Thymus (tissue), 11 donors: ENCODE results near the gene DAPK2. TPM values are rescaled to one million over a fixed set of nuclear protein-coding genes. Genes with fewer than 3 reads are reported as not detected.
"Not testable (repeated sequence)": the region's sequence is repeated elsewhere in the genome, so short reads cannot be mapped to it uniquely, and the experiment has no call there.

ENCODE experiments used
- DNase-seq, 9 donors: peaks; one replicate each; pipeline ENCODE4 v3.0.0-alpha.2; 2013; ENCODE audit warnings: low spot score in 9 of 9, low read depth in 6 of 9, missing footprints in 1 of 9
- H3K27ac ChIP-seq, 2 donors: one replicate each; pipeline ENCODE4 v1.5.1; 2013; ENCODE audit warnings: control low read depth in 1 of 2, low read depth in 1 of 2, low read length in 1 of 2, mild to moderate bottlenecking in 1 of 2, moderate library complexity in 1 of 2
- H3K27me3 ChIP-seq, 2 donors: one replicate each; pipeline ENCODE4 v1.5.1; 2013; ENCODE audit warnings: low read length in 1 of 2; ENCODE audit not compliant: control insufficient read depth in 2 of 2, insufficient read depth in 1 of 2
- H3K36me3 ChIP-seq, 2 donors: one replicate each; pipeline ENCODE4 v1.5.1; 2013; ENCODE audit warnings: low read length in 1 of 2, mild to moderate bottlenecking in 1 of 2, moderate library complexity in 1 of 2; ENCODE audit not compliant: control insufficient read depth in 2 of 2, insufficient read depth in 2 of 2
- H3K4me1 ChIP-seq, 2 donors: one replicate each; pipeline ENCODE4 v1.5.1; 2013; ENCODE audit warnings: low read length in 2 of 2; ENCODE audit not compliant: control insufficient read depth in 2 of 2, insufficient read depth in 2 of 2
- H3K4me3 ChIP-seq, 2 donors: one replicate each; pipeline ENCODE4 v1.5.1; 2013; ENCODE audit warnings: low read length in 2 of 2, control low read depth in 1 of 2, mild to moderate bottlenecking in 1 of 2
- H3K9me3 ChIP-seq, 2 donors: one replicate each; pipeline ENCODE4 v1.5.1; 2013; ENCODE audit warnings: low read length in 1 of 2, mild to moderate bottlenecking in 1 of 2; ENCODE audit not compliant: control insufficient read depth in 2 of 2, insufficient read depth in 1 of 2
- WGBS: extraction: QIAGEN DNeasy Blood & Tissue Kit; methylation state at CpG from one replicate; pipeline ENCODE4 v1.1.7; 2013; 5-methylcytosine and 5-hydroxymethylcytosine counted together
- polyA plus RNA-seq: library from polyadenylated mRNA; stranded (reverse); fragments of 200-250 nt; gene quantifications from one replicate; pipeline ENCODE4 v1.2.3, GENCODE V29; 2013
- total RNA-seq: library from RNA; stranded (reverse); fragments of 120-200 nt; gene quantifications from one replicate; pipeline ENCODE4 v1.2.4, GENCODE V29; 2013
- donor health status: healthy.

The DAPK2 gene
- total and polyA plus RNA-seq, 2 donors, result 3.3 TPM

- H3K27ac ChIP-seq, result no peak overlapping the region
- no peaks in the 10 kb centered on the region for H3K27me3 ChIP-seq
- H3K4me1 ChIP-seq, result peaks cover 0 to 6% of the 10 kb centered on the region in 2 donors
- no peak for DNase-seq
- 97% methylated on average over 1 of the region's 1 CpG for WGBS
- peaks cover 0 to 4% of the 10 kb centered on the region in 2 donors for H3K9me3 ChIP-seq
- peaks cover under 1 to 3% of the 10 kb centered on the region in 2 donors for H3K36me3 ChIP-seq
- no peak overlapping the region for H3K4me3 ChIP-seq
Observed at GRCh38 chr15:64066451-64066850, 20.2 kb upstream of the DAPK2 start.

GRCh38 chr15:64060716-64061115 lies 14.4 kb upstream of the DAPK2 start:
- H3K27ac ChIP-seq, result no peak overlapping the region
- H3K4me1 ChIP-seq, result no peaks in the 10 kb centered on the region
- H3K27me3 ChIP-seq, result no peaks in the 10 kb centered on the region
- H3K36me3 ChIP-seq, result no peaks in the 10 kb centered on the region
- 96% methylated on average over 29 of the region's 29 CpGs for WGBS
- H3K4me3 ChIP-seq, result no peak overlapping the region
- DNase-seq, result no peak
- peaks cover 0 to 9% of the 10 kb centered on the region in 2 donors for H3K9me3 ChIP-seq

GRCh38 chr15:64059104-64059503 lies 12.8 kb upstream of the DAPK2 start:
- not testable (repeated sequence) for H3K9me3 ChIP-seq, H3K27me3 ChIP-seq, H3K4me3 ChIP-seq, H3K4me1 ChIP-seq, H3K27ac ChIP-seq, H3K36me3 ChIP-seq, DNase-seq
- WGBS, result 96% methylated on average over 2 of the region's 2 CpGs

- Histone ChIP-seq H3K4me3 (no peak overlapping the region), H3K36me3 (no peaks in the 10 kb centered on the region), H3K27me3 (no peaks in the 10 kb centered on the region), H3K4me1 (no peaks in the 10 kb centered on the region), H3K27ac (no peak overlapping the region), H3K9me3 (peaks cover 0 to 9% of the 10 kb centered on the region in 2 donors)
- no peak for DNase-seq
- WGBS, result 96% methylated on average over 5 of the region's 5 CpGs
Observed at GRCh38 chr15:64058279-64058678, 12.0 kb upstream of the DAPK2 start.

- not testable (repeated sequence) for H3K27me3 ChIP-seq, H3K36me3 ChIP-seq, H3K9me3 ChIP-seq, DNase-seq, H3K4me3 ChIP-seq, H3K27ac ChIP-seq, H3K4me1 ChIP-seq
- whole genome bisulfite sequencing, result 91% methylated on average over 12 of the region's 12 CpGs
Observed at GRCh38 chr15:64053674-64054073, 7.4 kb upstream of the DAPK2 start.

GRCh38 chr15:64052925-64053491 lies 6.7 kb upstream of the DAPK2 start:
- Histone ChIP-seq H3K4me1 (no peaks in the 10 kb centered on the region), H3K4me3 (no peak overlapping the region), H3K27ac (no peak overlapping the region), H3K27me3 (peaks cover 0 to 4% of the 10 kb centered on the region in 2 donors), H3K36me3 (no peaks in the 10 kb centered on the region), H3K9me3 (no peaks in the 10 kb centered on the region)
- WGBS, result 98% methylated on average over 5 of the region's 5 CpGs
- DNase-seq, result no peak

- no peak for DNase-seq
- WGBS, result 81% methylated on average over 6 of the region's 6 CpGs
- H3K27ac ChIP-seq, result no peak overlapping the region
Observed at GRCh38 chr15:64051407-64052259, 5.3 kb upstream of the DAPK2 start.

GRCh38 chr15:64051093-64051402 lies 4.8 kb upstream of the DAPK2 start:
- Histone ChIP-seq H3K27me3 (peaks cover 0 to 21% of the 10 kb centered on the region in 2 donors), H3K4me3 (no peak overlapping the region), H3K4me1 (peaks cover 3 to 11% of the 10 kb centered on the region in 2 donors), H3K27ac (no peak overlapping the region), H3K36me3 (no peaks in the 10 kb centered on the region), H3K9me3 (no peaks in the 10 kb centered on the region)
- WGBS, result 97% methylated on average over 2 of the region's 2 CpGs
- no peak for DNase-seq

More at GRCh38 chr15:64051407-64052259, 5.3 kb upstream of the DAPK2 start:
- Histone ChIP-seq H3K36me3 (no peaks in the 10 kb centered on the region), H3K9me3 (no peaks in the 10 kb centered on the region), H3K4me3 (no peak overlapping the region), H3K4me1 (peaks cover 2 to 8% of the 10 kb centered on the region in 2 donors), H3K27me3 (peaks cover 0 to 18% of the 10 kb centered on the region in 2 donors)

GRCh38 chr15:64050281-64051092 lies 4.2 kb upstream of the DAPK2 start:
- 87% methylated on average over 8 of the region's 8 CpGs for WGBS
- Histone ChIP-seq H3K27ac (no peak overlapping the region), H3K27me3 (peaks cover 0 to 26% of the 10 kb centered on the region in 2 donors), H3K36me3 (no peaks in the 10 kb centered on the region), H3K9me3 (no peaks in the 10 kb centered on the region), H3K4me3 (no peak overlapping the region), H3K4me1 (peaks cover 3 to 14% of the 10 kb centered on the region in 2 donors)
- no peak for DNase-seq
